H1 (cell line): ENCODE results near the gene CTCF. TPM values are rescaled to one million over a fixed set of nuclear protein-coding genes. Genes with fewer than 3 reads are reported as not detected.

Experiments
- CTCF ChIA-PET: fragments of 300-600 bp; sonication (Branson Sonifier 250); formaldehyde crosslinking; loops from one replicate; lab custom pipeline; 2021; ENCODE audit not compliant: partially characterized antibody; lab: Charles Lee
- POLR2A ChIA-PET: fragments of 300-600 bp; sonication (Branson Sonifier 250); formaldehyde crosslinking; loops from one replicate; lab custom pipeline; 2021; ENCODE audit warnings: inconsistent platforms; ENCODE audit not compliant: partially characterized antibody; lab: Charles Lee
- DNase-seq, 2 experiments: peaks; one replicate each; pipeline versions ENCODE4 v3.0.0 to v3.0.0-alpha.2; 2010 to 2022; ENCODE audit warnings: low spot score in 2 of 2, low read depth in 1 of 2, mixed read lengths in 1 of 2
- FAIRE-seq: peaks from 2 replicates; lab custom pipeline; 2011; peaks lifted over from hg19 to GRCh38; lab: Jason Lieb, UNC
- H2AFZ ChIP-seq: 2 replicates; pipeline ENCODE4 v1.8.1; 2012; ENCODE audit warnings: low read length, inconsistent platforms
- H2AK5ac ChIP-seq: 2 replicates; pipeline ENCODE4 v1.6.1; 2013; ENCODE audit warnings: low read depth, low read length
- H2BK120ac ChIP-seq: replicated peaks from 2 replicates; pipeline ENCODE3; 2013; ENCODE audit warnings: low read depth, low read length, inconsistent platforms
- H2BK12ac ChIP-seq: 2 replicates; pipeline ENCODE4 v1.6.1; 2013; ENCODE audit warnings: low read depth, low read length
- H2BK15ac ChIP-seq: 2 replicates; pipeline ENCODE4 v1.6.1; 2013; ENCODE audit warnings: low read length
- H2BK20ac ChIP-seq: 2 replicates; pipeline ENCODE4 v1.6.1; 2013; ENCODE audit warnings: low read length
- H2BK5ac ChIP-seq: 2 replicates; pipeline ENCODE4 v1.6.1; 2013; ENCODE audit warnings: low read depth, low read length
- H3K14ac ChIP-seq: 2 replicates; pipeline ENCODE4 v1.6.1; 2013; ENCODE audit warnings: inconsistent platforms; ENCODE audit not compliant: insufficient read length
- H3K18ac ChIP-seq: 2 replicates; pipeline ENCODE4 v1.6.1; 2013; ENCODE audit warnings: low read length; ENCODE audit errors: extremely low read depth
- H3K23ac ChIP-seq: 2 replicates; pipeline ENCODE4 v1.6.1; 2013; ENCODE audit warnings: inconsistent platforms; ENCODE audit not compliant: insufficient read length
- H3K23me2 ChIP-seq: 2 replicates; pipeline ENCODE4 v1.6.1; 2013; ENCODE audit warnings: low read depth, low read length
- H3K27ac ChIP-seq: 2 replicates; pipeline ENCODE4 v1.6.1; 2011; ENCODE audit warnings: low read depth, low read length, inconsistent platforms
- H3K27me3 ChIP-seq, 4 experiments: replicated peaks in 1 of 4; 1 replicate in 1 of 4; 2 replicates in 3 of 4; pipeline versions ENCODE4 v1.6.1 to v1.8.1; 2011 to 2013; ENCODE audit warnings: low read length in 3 of 4, mild to moderate bottlenecking in 3 of 4, inconsistent platforms in 2 of 4, mixed read lengths in 2 of 4, moderate library complexity in 1 of 4; ENCODE audit not compliant: control insufficient read depth in 3 of 4, insufficient read depth in 3 of 4; ENCODE audit errors: extremely low read depth in 1 of 4
- H3K36me3 ChIP-seq, 4 experiments: 2 replicates each; pipeline versions ENCODE4 v1.6.1 to v1.8.1; 2011 to 2013; ENCODE audit warnings: mild to moderate bottlenecking in 4 of 4, low read length in 3 of 4, moderate library complexity in 2 of 4, control low read depth in 1 of 4, inconsistent platforms in 1 of 4; ENCODE audit not compliant: insufficient read depth in 4 of 4, control insufficient read depth in 2 of 4
- H3K4ac ChIP-seq: replicated peaks from 2 replicates; pipeline ENCODE3; 2013; ENCODE audit warnings: low read length, low read depth, mixed read lengths, inconsistent platforms; ENCODE audit not compliant: insufficient read length
- H3K4me1 ChIP-seq, 4 experiments: replicated peaks in 1 of 4; 1 replicate in 1 of 4; 2 replicates in 3 of 4; pipeline versions ENCODE4 v1.6.1 to v1.8.1; 2011 to 2013; ENCODE audit warnings: low read length in 3 of 4, inconsistent platforms in 2 of 4, mixed read lengths in 1 of 4; ENCODE audit not compliant: insufficient read depth in 4 of 4, control insufficient read depth in 3 of 4
- H3K4me2 ChIP-seq, 2 experiments: 2 replicates each; pipeline versions ENCODE4 v1.6.1 to v1.8.1; 2011 to 2013; ENCODE audit warnings: low read depth in 2 of 2, low read length in 2 of 2, control low read depth in 1 of 2, inconsistent platforms in 1 of 2, mild to moderate bottlenecking in 1 of 2; ENCODE audit not compliant: insufficient read depth in 1 of 2
- H3K4me3 ChIP-seq, 4 experiments: fragments of 200-600, 300-600 bp in 1 of 4; sonication (generic), shearing (Covaris generic), sonication (Bioruptor Twin) in 1 of 4; 2 replicates each; pipeline versions ENCODE4 v1.5.1 to v1.8.1; 2011 to 2016; ENCODE audit warnings: low read length in 4 of 4, low read depth in 3 of 4, control low read depth in 2 of 4, inconsistent platforms in 2 of 4, mild to moderate bottlenecking in 2 of 4, mixed read lengths in 1 of 4, moderate library complexity in 1 of 4; ENCODE audit not compliant: insufficient read depth in 2 of 4; ENCODE audit errors: extremely low read depth in 1 of 4
- H3K56ac ChIP-seq: replicated peaks from 2 replicates; pipeline ENCODE3; 2013; ENCODE audit warnings: low read depth, mild to moderate bottlenecking, mixed read lengths, low read length, inconsistent platforms; ENCODE audit not compliant: insufficient read length
- H3K79me1 ChIP-seq: 2 replicates; pipeline ENCODE4 v1.6.1; 2013; ENCODE audit warnings: low read depth, low read length, control low read depth
- H3K79me2 ChIP-seq, 2 experiments: 2 replicates each; pipeline versions ENCODE4 v1.6.1 to v1.8.1; 2012 to 2013; ENCODE audit warnings: low read length in 2 of 2, mild to moderate bottlenecking in 2 of 2, inconsistent platforms in 1 of 2; ENCODE audit not compliant: insufficient read depth in 2 of 2, control insufficient read depth in 1 of 2
- H3K9ac ChIP-seq, 4 experiments: replicated peaks in 1 of 4; 1 replicate in 1 of 4; 2 replicates in 3 of 4; pipeline versions ENCODE4 v1.6.1 to v1.8.1; 2011 to 2013; ENCODE audit warnings: low read depth in 3 of 4, low read length in 3 of 4, control low read depth in 2 of 4, mild to moderate bottlenecking in 2 of 4, moderate library complexity in 2 of 4, inconsistent platforms in 1 of 4; ENCODE audit errors: extremely low read depth in 1 of 4
- H3K9me3 ChIP-seq, 2 experiments: 2 replicates each; pipeline versions ENCODE4 v1.6.1 to v1.8.1; 2012 to 2013; ENCODE audit warnings: mild to moderate bottlenecking in 2 of 2, moderate library complexity in 2 of 2, control low read depth in 1 of 2, inconsistent platforms in 1 of 2, low read depth in 1 of 2, low read length in 1 of 2, mixed read lengths in 1 of 2; ENCODE audit not compliant: insufficient read depth in 2 of 2
- H4K20me1 ChIP-seq, 2 experiments: replicated peaks in 1 of 2; 2 replicates each; pipeline versions ENCODE3 to v1.8.1; 2011 to 2013; ENCODE audit warnings: inconsistent platforms in 2 of 2, low read length in 2 of 2, mild to moderate bottlenecking in 1 of 2; ENCODE audit not compliant: insufficient read depth in 2 of 2, control insufficient read depth in 1 of 2
- H4K5ac ChIP-seq: 2 replicates; pipeline ENCODE4 v1.6.1; 2013; ENCODE audit warnings: low read length, low read depth, mixed read lengths, inconsistent platforms; ENCODE audit not compliant: insufficient read length
- H4K8ac ChIP-seq: 2 replicates; pipeline ENCODE4 v1.8.0; 2013; ENCODE audit warnings: mild to moderate bottlenecking, moderate library complexity, low read length, inconsistent platforms; ENCODE audit not compliant: insufficient read depth; ENCODE audit errors: extremely low read depth
- H4K91ac ChIP-seq: replicated peaks from 2 replicates; pipeline ENCODE3; 2013; ENCODE audit warnings: low read length, mixed read lengths, inconsistent platforms; ENCODE audit not compliant: insufficient read length
- BCL11A ChIP-seq, 2 experiments: IDR thresholded peaks; one replicate each; pipeline ENCODE4 v1.6.1; 2011; ENCODE audit warnings: low read depth in 2 of 2, low read length in 2 of 2, mild to moderate bottlenecking in 2 of 2
- CBX5 ChIP-seq: fragments of 300-800, 300-1000 bp; sonication (generic); IDR thresholded peaks from 2 replicates; pipeline ENCODE4 v1.7.1; 2016; ENCODE audit warnings: antibody characterized with exemption, low read length, low read depth
- EZH2 ChIP-seq: fragments of 200-600 bp; sonication (generic); IDR thresholded peaks from 2 replicates; pipeline ENCODE4 v1.7.1; 2012; ENCODE audit warnings: low read depth, mild to moderate bottlenecking, moderate library complexity, low read length, inconsistent platforms; ENCODE audit not compliant: severe bottlenecking
- GTF2F1 ChIP-seq: IDR thresholded peaks from 2 replicates; pipeline ENCODE4 v1.6.1; 2012; ENCODE audit warnings: low read depth, low read length, improper control_type of control experiment, borderline replicate concordance
- JUND ChIP-seq: IDR thresholded peaks from 2 replicates; pipeline ENCODE4 v1.6.1; 2011; ENCODE audit warnings: mild to moderate bottlenecking, improper control_type of control experiment, low read length
- KDM1A ChIP-seq: fragments of 200-600, 300-600 bp; sonication (generic); IDR thresholded peaks from 2 replicates; pipeline ENCODE4 v1.7.1; 2016; ENCODE audit warnings: mild to moderate bottlenecking, low read length, borderline replicate concordance
- MAFK ChIP-seq: IDR thresholded peaks from 2 replicates; pipeline ENCODE4 v1.6.1; 2012; ENCODE audit warnings: low read depth, mild to moderate bottlenecking, improper control_type of control experiment, low read length
- PHF8 ChIP-seq: fragments of 200-600 bp; sonication (generic); conservative IDR thresholded peaks from 2 replicates; pipeline ENCODE4 v1.7.1; 2012; ENCODE audit warnings: low read depth, mild to moderate bottlenecking, inconsistent platforms, low read length, moderate library complexity
- POLR2A ChIP-seq, 2 experiments: IDR thresholded peaks; 1 replicate in 1 of 2; 2 replicates in 1 of 2; pipeline ENCODE4 v1.6.1; 2011; ENCODE audit warnings: low read depth in 2 of 2, low read length in 2 of 2, mild to moderate bottlenecking in 2 of 2; ENCODE audit errors: control extremely low read depth in 1 of 2
- RAD21 ChIP-seq, 2 experiments: IDR thresholded peaks in 1 of 2; conservative IDR thresholded peaks in 1 of 2; 2 replicates each; pipeline ENCODE4 v1.6.1; 2011; ENCODE audit warnings: low read depth in 2 of 2, low read length in 2 of 2, improper control_type of control experiment in 1 of 2, inconsistent platforms in 1 of 2, mild to moderate bottlenecking in 1 of 2, moderate library complexity in 1 of 2
- SIRT6 ChIP-seq: IDR thresholded peaks from one replicate; pipeline ENCODE4 v1.7.1; 2012; ENCODE audit warnings: low read length, inconsistent platforms
- SP4 ChIP-seq: IDR thresholded peaks from 2 replicates; pipeline ENCODE4 v1.6.1; 2012; ENCODE audit warnings: low read length, inconsistent platforms
- WGBS, 2 experiments: shearing (Covaris generic) in 1 of 2; methylation state at CpG; one replicate each; pipeline versions ENCODE4 v1.1.6 to v1.1.7; 2013 to 2015; ENCODE audit warnings: low lambda C conversion rate in 2 of 2, mixed read lengths in 2 of 2, inconsistent platforms in 1 of 2, low coverage in 1 of 2, missing lambda C conversion rate in 1 of 2; ENCODE audit not compliant: insufficient replicate concordance in 2 of 2, insufficient coverage in 1 of 2, insufficient read length in 1 of 2; ENCODE audit errors: extremely low coverage in 1 of 2, missing lambda C conversion rate in 1 of 2; 5-methylcytosine and 5-hydroxymethylcytosine counted together
- polyA plus RNA-seq, 7 experiments: library from polyadenylated mRNA; depleted of rRNA in 3 of 7; stranded (reverse) in 5 of 7; unstranded in 2 of 7; fragments of >200 nt in 5 of 7; fragments of 200-250 nt in 2 of 7; gene quantifications; 1 replicate in 5 of 7; 2 replicates in 1 of 7; 4 replicates in 1 of 7; pipeline versions ENCODE4 v1.2.1 to v1.2.3, GENCODE V29; 2011 to 2013; ENCODE audit warnings: missing spikeins in 2 of 7, mixed read lengths in 2 of 7
- total RNA-seq: library from RNA; stranded (reverse); fragmentation: NEBNext Ultra II Directional; extraction: Animal tissue kit (Norgen Biotek cat#: 25700); gene quantifications from 2 replicates; pipeline ENCODE4 v1.2.1, GENCODE V29; 2021

Gene CTCF
- total and polyA plus RNA-seq, 2 of the 8 experiments (the other 6 are each of a cell fraction or from before 2014, with no cell fraction given): 32.4 to 66.0 TPM

DNA sequence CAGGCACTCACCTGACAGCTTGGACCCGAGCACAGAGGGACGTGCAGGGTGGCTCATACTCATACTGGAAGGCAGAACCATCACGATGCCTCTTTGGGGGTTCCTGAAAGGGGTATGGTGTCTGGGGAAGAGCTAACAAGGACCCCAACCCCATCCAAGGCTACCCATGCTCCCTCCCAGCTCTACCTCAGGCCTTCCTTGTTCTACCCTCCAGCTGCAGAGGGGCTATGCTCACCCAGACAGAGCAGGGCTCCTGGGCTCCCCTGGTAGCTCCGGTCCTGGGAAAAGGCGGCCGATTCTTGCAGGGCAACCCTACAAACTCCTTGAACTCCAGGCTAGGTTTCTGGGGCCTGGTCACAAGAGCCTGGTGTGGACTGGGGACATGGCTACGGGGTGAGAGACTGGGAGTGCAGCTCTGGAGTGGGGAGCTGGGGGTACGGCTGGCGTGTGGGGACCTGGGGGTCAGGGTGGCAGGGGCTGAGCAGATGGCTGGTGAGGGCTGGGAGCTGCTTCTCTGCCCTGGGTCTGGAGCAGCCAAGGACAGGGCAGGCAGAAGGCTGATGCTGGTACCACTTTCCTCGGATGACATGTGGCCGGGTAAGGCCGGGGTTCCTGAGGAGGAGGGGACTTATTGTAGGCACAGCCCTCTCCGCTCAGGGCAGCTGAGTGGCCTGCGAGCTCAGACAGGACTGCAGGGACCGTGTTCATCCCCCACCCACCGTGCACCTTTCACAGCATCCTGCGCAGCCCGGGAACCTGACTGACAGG, 95.6 kb downstream of the CTCF start:
- H4K20me1 ChIP-seq: peaks cover 5 to 6% of the 10 kb centered on the region in 2 experiments
- H3K9me3 ChIP-seq: no peaks in the 10 kb centered on the region
- H3K27ac ChIP-seq: no peak overlapping the region
- ChIA-PET CTCF (interaction anchor here (0.6 to 13.7 kb wide), 9 partner anchors 10 to 284 kb away, joined by 3 to 202 read pairs (median 9); partner anchors contain the start of gene CARMIL2), POLR2A (interaction anchor here (0.5 to 1.8 kb wide), 6 partner anchors 15 to 369 kb away, joined by 3 to 4 read pairs (median 4); partner anchors contain the start of gene CTCF)
- H3K14ac ChIP-seq: no peak overlapping the region
- no peak overlapping the region; a peak in 1 of 4 replicates for H3K4me2 ChIP-seq
- WGBS, 2 experiments: 97% methylated on average over 14 of the region's 18 CpGs; no CpG with 5 or more reads in 1 of the 2 experiments
- H2BK12ac ChIP-seq: no peak overlapping the region
- H4K8ac ChIP-seq: no peak overlapping the region; the same call in 1 of the 2 replicates
- FAIRE-seq (no peak), DNase-seq (no peak)
- no peak overlapping the region for H4K5ac ChIP-seq
- no peak overlapping the region for H2BK20ac ChIP-seq
- H3K18ac ChIP-seq: no peak overlapping the region
- no peak overlapping the region for H3K56ac ChIP-seq
- no peak overlapping the region for H2BK5ac ChIP-seq
- no peaks in the 10 kb centered on the region; the same call in 1 of the 2 replicates for H3K79me1 ChIP-seq
- H2AK5ac ChIP-seq: no peak overlapping the region
- no peak overlapping the region for H2AFZ ChIP-seq
- H3K36me3 ChIP-seq: peaks cover 0 to 4% (median 2%) of the 10 kb centered on the region in 4 experiments; a peak in 1 of 8 replicates
- H3K4me3 ChIP-seq: no peak overlapping the region
- no peak overlapping the region for H2BK120ac ChIP-seq
- no peak overlapping the region for H2BK15ac ChIP-seq
- H3K23me2 ChIP-seq: peaks cover 21% of the 10 kb centered on the region
- no peak overlapping the region for H3K4ac ChIP-seq
- H3K4me1 ChIP-seq: peaks cover 0 to 16% (median 11%) of the 10 kb centered on the region in 4 experiments; a peak in 5 of 7 replicates
- H3K9ac ChIP-seq: no peak overlapping the region; a peak in 1 of 7 replicates
- H3K27me3 ChIP-seq: peaks cover 0 to 13% (median 10%) of the 10 kb centered on the region in 4 experiments; a peak in 4 of 7 replicates
- H3K23ac ChIP-seq: no peak overlapping the region
- no peaks in the 10 kb centered on the region for H3K79me2 ChIP-seq
- no peak overlapping the region for H4K91ac ChIP-seq
- TF ChIP-seq SIRT6: no peak
- TF ChIP-seq POLR2A (IDR thresholded peaks at IDR 0.05; ENCODE audit: control extremely low read depth in 1 of 2, low read depth in 2 of 2, low read length in 2 of 2): no peak
- no peak for TF ChIP-seq RAD21 (IDR thresholded peaks at IDR 0.05 in 1 of 2, conservative IDR thresholded peaks at IDR 0.05 in 1 of 2; ENCODE audit: low read depth in 2 of 2, low read length in 2 of 2)
- TF ChIP-seq GTF2F1: no peak
- TF ChIP-seq EZH2: no peak
- no peak for TF ChIP-seq BCL11A (IDR thresholded peaks at IDR 0.05; ENCODE audit: low read depth in 2 of 2, low read length in 2 of 2)
- TF ChIP-seq SP4: no peak
- no peak for TF ChIP-seq PHF8
- TF ChIP-seq CBX5: no peak
- no peak for TF ChIP-seq KDM1A
- TF ChIP-seq JUND: no peak
- no peak for TF ChIP-seq MAFK
